ENCODE measurements around the gene SENP3. TPM values are rescaled to one million over a fixed set of nuclear protein-coding genes. Genes with fewer than 3 reads are reported as not detected.

Gene SENP3
- 50.6 TPM for polyA plus RNA-seq (2012; ENCODE audit: missing spikeins)

- peak; percentile 99 for FAIRE-seq
- peak; percentile 99 for DNase-seq (ENCODE audit: insufficient read length)
These were observed at the start of gene SENP3 for GRCh38 chr17:7561589-7562207. SENP3 (plus strand) TSS chr17:7561919; CDS start chr17:7563077, 1,158 bp downstream.

GRCh38 chr17:7512105-7512504 lies 49.6 kb upstream of the SENP3 start:
- DNase-seq (ENCODE audit: insufficient read length): no peak
- peak; percentile 36; the same call in 1 of the 2 replicates for TF ChIP-seq POLR2A (IDR thresholded peaks at IDR 0.05; ENCODE audit: low read depth, low read length)
- TF ChIP-seq TAF1 (IDR thresholded peaks at IDR 0.05; ENCODE audit: borderline replicate concordance, low read depth, low read length): no peak
- TF ChIP-seq POLR2AphosphoS5 (IDR thresholded peaks at IDR 0.05; ENCODE audit: low read depth, low read length): peak; percentile 28; the same call in 1 of the 2 replicates
- no peak for FAIRE-seq

More at GRCh38 chr17:7561589-7562207, at the start of gene SENP3:
- TF ChIP-seq POLR2A (IDR thresholded peaks at IDR 0.05; ENCODE audit: low read depth, low read length) (peak; percentile 46; the same call in 1 of the 2 replicates), TAF1 (IDR thresholded peaks at IDR 0.05; ENCODE audit: borderline replicate concordance, low read depth, low read length) (no peak), POLR2AphosphoS5 (IDR thresholded peaks at IDR 0.05; ENCODE audit: low read depth, low read length) (0 out of 2 replicates have a peak, but pooled peaks have one; percentile 3)

GRCh38 chr17:7512824-7513540 lies 48.7 kb upstream of the SENP3 start:
- DNase-seq (ENCODE audit: insufficient read length): no peak
- no peak for FAIRE-seq
- TF ChIP-seq POLR2A (IDR thresholded peaks at IDR 0.05; ENCODE audit: low read depth, low read length): no peak
- TF ChIP-seq POLR2AphosphoS5 (IDR thresholded peaks at IDR 0.05; ENCODE audit: low read depth, low read length): peak; percentile 8; the same call in 1 of the 2 replicates
- TF ChIP-seq TAF1 (IDR thresholded peaks at IDR 0.05; ENCODE audit: borderline replicate concordance, low read depth, low read length): no peak

- TF ChIP-seq TAF1 (IDR thresholded peaks at IDR 0.05; ENCODE audit: borderline replicate concordance, low read depth, low read length): no peak
- TF ChIP-seq POLR2AphosphoS5 (IDR thresholded peaks at IDR 0.05; ENCODE audit: low read depth, low read length): peak; percentile 33; the same call in 1 of the 2 replicates
- no peak for TF ChIP-seq POLR2A (IDR thresholded peaks at IDR 0.05; ENCODE audit: low read depth, low read length)
- DNase-seq (ENCODE audit: insufficient read length): no peak
- FAIRE-seq: no peak
These were observed 47.8 kb upstream of the SENP3 start for GRCh38 chr17:7513850-7514419.

- TF ChIP-seq POLR2AphosphoS5 (IDR thresholded peaks at IDR 0.05; ENCODE audit: low read depth, low read length): no peak
- no peak for TF ChIP-seq TAF1 (IDR thresholded peaks at IDR 0.05; ENCODE audit: borderline replicate concordance, low read depth, low read length)
- no peak for TF ChIP-seq POLR2A (IDR thresholded peaks at IDR 0.05; ENCODE audit: low read depth, low read length)
- DNase-seq (ENCODE audit: insufficient read length) (no peak), FAIRE-seq (no peak)
These were observed 45.7 kb upstream of the SENP3 start for GRCh38 chr17:7515911-7516610.

- FAIRE-seq (no peak), DNase-seq (ENCODE audit: insufficient read length) (no peak)
- TF ChIP-seq POLR2A (IDR thresholded peaks at IDR 0.05; ENCODE audit: low read depth, low read length) (no peak), POLR2AphosphoS5 (IDR thresholded peaks at IDR 0.05; ENCODE audit: low read depth, low read length) (no peak), TAF1 (IDR thresholded peaks at IDR 0.05; ENCODE audit: borderline replicate concordance, low read depth, low read length) (no peak)
These were observed 38.7 kb upstream of the SENP3 start for GRCh38 chr17:7523033-7523432.

- TF ChIP-seq POLR2AphosphoS5 (IDR thresholded peaks at IDR 0.05; ENCODE audit: low read depth, low read length) (no peak), TAF1 (IDR thresholded peaks at IDR 0.05; ENCODE audit: borderline replicate concordance, low read depth, low read length) (no peak), POLR2A (IDR thresholded peaks at IDR 0.05; ENCODE audit: low read depth, low read length) (no peak)
- FAIRE-seq: no peak
- DNase-seq (ENCODE audit: insufficient read length): no peak
These were observed 32.9 kb upstream of the SENP3 start for GRCh38 chr17:7528842-7529241.

- no peak for FAIRE-seq
- no peak for TF ChIP-seq TAF1 (IDR thresholded peaks at IDR 0.05; ENCODE audit: borderline replicate concordance, low read depth, low read length)
- TF ChIP-seq POLR2AphosphoS5 (IDR thresholded peaks at IDR 0.05; ENCODE audit: low read depth, low read length): no peak
- TF ChIP-seq POLR2A (IDR thresholded peaks at IDR 0.05; ENCODE audit: low read depth, low read length): no peak
- no peak for DNase-seq (ENCODE audit: insufficient read length)
These were observed 31.5 kb upstream of the SENP3 start for GRCh38 chr17:7530023-7530900.

- no peak for FAIRE-seq
- DNase-seq (ENCODE audit: insufficient read length): no peak
- TF ChIP-seq TAF1 (IDR thresholded peaks at IDR 0.05; ENCODE audit: borderline replicate concordance, low read depth, low read length) (no peak), POLR2A (IDR thresholded peaks at IDR 0.05; ENCODE audit: low read depth, low read length) (no peak), POLR2AphosphoS5 (IDR thresholded peaks at IDR 0.05; ENCODE audit: low read depth, low read length) (no peak)
These were observed 23.7 kb upstream of the SENP3 start for GRCh38 chr17:7538050-7538449.

GRCh38 chr17:7538891-7539545 lies 22.7 kb upstream of the SENP3 start:
- DNase-seq (ENCODE audit: insufficient read length): no peak
- no peak for FAIRE-seq
- TF ChIP-seq POLR2A (IDR thresholded peaks at IDR 0.05; ENCODE audit: low read depth, low read length): no peak
- TF ChIP-seq TAF1 (IDR thresholded peaks at IDR 0.05; ENCODE audit: borderline replicate concordance, low read depth, low read length): no peak
- TF ChIP-seq POLR2AphosphoS5 (IDR thresholded peaks at IDR 0.05; ENCODE audit: low read depth, low read length): no peak

Data from GM12892 (cell line).